ENCODE measurements around the gene ACLY.

The ACLY gene

DNA sequence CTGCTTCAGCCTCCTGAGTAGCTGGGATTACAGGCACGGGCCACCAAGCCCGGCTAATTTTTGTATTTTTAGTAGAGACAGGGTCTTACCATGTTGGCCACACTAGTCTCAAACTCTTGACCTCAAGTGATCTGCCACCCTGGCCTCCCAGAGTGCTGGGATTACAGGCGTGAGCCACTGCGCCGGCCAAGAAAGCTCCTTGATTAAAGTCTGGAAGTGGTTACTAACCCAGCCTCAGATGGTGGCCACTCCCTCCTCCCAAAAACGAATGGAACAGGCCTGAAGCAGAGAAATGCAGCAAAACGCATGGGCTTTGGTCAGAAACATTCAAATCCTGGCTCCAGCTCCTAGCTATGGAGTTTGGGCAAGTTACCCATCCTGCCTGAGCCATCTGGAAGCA is 94.7 kb downstream of the ACLY start:
- DNase-seq, result no peak

DNA sequence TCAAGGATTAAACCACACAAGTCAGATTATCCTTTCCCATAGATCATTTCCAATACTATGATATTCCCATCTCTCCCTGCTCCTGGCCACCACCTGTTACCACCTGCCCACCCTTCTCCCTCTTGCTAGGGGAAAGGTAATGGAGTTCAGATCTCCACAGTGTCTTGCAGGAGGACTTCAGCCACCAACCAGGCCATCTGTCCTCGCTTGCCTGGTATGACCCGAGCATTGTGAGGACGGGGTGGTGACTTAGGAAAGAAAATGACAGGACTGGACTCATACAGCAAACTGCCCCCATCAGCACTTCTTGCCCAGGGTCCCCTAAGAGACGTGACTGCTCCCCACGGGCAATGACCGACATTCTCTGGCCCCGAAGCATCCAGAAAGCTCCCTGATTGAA is 95.2 kb downstream of the ACLY start:
- no peak for DNase-seq

DNA sequence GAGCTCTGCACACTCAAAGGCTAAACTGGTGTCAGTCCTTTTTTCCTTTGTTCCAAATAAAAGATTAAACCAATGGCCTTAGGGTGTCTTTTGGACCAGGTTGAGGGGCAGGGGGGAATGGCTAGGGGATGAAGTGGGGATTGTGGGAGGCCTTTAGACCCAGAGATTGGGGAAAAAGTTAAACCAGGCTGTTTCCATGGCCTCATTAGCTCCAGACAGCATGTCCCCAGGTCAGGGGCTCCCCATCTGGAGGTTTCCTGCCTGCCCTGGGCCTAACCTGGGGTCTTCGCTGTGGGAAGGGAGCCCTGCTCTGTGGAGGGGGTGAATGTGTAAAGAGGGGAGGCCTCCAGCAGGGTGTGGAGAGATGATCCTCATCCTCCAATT is 95.6 kb downstream of the ACLY start:
- no peak for DNase-seq

DNA sequence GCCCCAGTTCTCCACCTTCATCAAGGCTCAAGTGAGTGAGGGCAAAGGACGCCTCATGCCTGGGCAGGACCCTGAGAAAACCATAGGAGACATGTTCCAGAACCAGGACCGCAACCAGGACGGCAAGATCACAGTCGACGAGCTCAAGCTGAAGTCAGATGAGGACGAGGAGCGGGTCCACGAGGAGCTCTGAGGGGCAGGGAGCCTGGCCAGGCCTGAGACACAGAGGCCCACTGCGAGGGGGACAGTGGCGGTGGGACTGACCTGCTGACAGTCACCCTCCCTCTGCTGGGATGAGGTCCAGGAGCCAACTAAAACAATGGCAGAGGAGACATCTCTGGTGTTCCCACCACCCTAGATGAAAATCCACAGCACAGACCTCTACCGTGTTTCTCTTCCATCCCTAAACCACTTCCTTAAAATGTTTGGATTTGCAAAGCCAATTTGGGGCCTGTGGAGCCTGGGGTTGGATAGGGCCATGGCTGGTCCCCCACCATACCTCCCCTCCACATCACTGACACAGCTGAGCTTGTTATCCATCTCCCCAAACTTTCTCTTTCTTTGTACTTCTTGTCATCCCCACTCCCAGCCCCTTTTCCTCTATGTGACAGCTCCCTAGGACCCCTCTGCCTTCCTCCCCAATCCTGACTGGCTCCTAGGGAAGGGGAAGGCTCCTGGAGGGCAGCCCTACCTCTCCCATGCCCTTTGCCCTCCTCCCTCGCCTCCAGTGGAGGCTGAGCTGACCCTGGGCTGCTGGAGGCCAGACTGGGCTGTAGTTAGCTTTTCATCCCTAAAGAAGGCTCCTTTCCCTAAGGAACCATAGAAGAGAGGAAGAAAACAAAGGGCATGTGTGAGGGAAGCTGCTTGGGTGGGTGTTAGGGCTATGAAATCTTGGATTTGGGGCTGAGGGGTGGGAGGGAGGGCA is 96.3 kb downstream of the ACLY start:
- no peak for DNase-seq

DNA sequence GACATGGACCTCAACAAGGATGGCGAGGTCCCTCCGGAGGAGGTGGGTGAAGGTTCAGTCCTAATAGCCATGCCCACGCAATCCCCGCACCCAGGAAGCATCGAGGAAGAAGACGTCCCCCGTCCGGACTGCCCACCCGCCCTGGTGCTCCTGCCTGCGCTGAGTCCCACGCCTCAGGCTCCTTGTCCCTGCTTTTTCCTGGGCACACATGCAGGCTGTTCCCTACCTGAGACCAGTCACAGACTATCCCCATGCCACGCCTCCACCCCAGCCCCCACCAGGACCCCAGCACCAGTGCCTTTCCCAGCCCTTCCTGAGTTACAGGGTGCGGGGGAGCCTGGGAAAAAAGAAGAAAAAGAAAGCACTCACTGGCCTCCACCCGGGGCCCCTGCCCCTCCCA is 97.0 kb downstream of the ACLY start:
- no peak for DNase-seq

DNA sequence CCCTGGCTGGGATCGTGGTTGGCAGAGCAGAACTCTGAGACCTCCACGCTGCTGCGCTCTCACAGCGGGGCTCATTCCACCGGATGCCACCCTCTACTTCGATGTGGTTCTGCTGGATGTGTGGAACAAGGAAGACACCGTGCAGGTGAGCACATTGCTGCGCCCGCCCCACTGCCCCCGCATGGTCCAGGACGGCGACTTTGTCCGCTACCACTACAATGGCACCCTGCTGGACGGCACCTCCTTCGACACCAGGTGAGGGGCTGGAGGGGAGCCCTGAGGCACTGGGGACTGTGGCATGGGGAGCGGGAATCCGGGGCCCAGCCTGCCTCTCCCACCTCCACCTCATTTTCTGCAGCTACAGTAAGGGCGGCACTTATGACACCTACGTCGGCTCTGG is 100.7 kb downstream of the ACLY start:
- no peak for DNase-seq

All from fibroblast of skin of right quadriceps (primary cell).